Measurements from ENCODE around the gene TFF2.

DNA sequence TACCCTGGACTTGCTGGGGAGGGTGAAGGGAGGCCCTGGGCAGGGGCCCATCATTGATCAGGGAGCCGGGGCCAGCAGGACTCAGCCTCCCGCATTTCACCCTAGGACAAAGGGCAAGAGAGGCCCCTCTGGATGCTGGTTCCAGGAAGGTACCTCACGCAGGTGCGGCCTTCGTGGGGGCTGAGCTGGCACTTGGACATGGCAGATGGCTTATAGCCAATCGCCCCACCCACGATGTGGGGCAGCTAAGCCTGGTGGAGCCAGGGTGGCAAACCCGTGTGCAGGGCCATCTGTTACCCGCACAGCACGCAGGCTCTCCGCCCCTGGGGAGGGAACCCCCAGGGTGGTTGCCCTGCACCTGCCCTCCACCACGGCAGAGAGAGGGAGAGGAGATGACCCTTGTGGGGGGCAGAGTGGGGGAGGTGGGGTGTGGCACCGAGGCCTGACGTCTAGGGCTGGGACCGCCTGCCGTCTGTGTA, 38.1 kb downstream of the TFF2 start:
- TF ChIP-seq POLR2AphosphoS5 (IDR thresholded peaks at IDR 0.05; ENCODE audit: insufficient read depth in 1 of 2, low read depth in 1 of 2) (no peak), POLR2A (IDR thresholded peaks at IDR 0.05) (no peak)
- TF ChIP-seq, protein P1, sequence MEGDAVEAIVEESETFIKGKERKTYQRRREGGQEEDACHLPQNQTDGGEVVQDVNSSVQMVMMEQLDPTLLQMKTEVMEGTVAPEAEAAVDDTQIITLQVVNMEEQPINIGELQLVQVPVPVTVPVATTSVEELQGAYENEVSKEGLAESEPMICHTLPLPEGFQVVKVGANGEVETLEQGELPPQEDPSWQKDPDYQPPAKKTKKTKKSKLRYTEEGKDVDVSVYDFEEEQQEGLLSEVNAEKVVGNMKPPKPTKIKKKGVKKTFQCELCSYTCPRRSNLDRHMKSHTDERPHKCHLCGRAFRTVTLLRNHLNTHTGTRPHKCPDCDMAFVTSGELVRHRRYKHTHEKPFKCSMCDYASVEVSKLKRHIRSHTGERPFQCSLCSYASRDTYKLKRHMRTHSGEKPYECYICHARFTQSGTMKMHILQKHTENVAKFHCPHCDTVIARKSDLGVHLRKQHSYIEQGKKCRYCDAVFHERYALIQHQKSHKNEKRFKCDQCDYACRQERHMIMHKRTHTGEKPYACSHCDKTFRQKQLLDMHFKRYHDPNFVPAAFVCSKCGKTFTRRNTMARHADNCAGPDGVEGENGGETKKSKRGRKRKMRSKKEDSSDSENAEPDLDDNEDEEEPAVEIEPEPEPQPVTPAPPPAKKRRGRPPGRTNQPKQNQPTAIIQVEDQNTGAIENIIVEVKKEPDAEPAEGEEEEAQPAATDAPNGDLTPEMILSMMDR (IDR thresholded peaks at IDR 0.05), result no peak

All from vagina (tissue), 2 donors.